Neural crest cell (in vitro differentiated cells): Measurements from ENCODE around the gene NAGA. TPM values are rescaled to one million over a fixed set of nuclear protein-coding genes. Genes with fewer than 3 reads are reported as not detected.
"Not testable (repeated sequence)": the region's sequence is repeated elsewhere in the genome, so short reads cannot be mapped to it uniquely, and the experiment has no call there.

Experiments used
- DNase-seq: peaks from one replicate; pipeline ENCODE4 v3.0.0; 2021; ENCODE audit warnings: low read depth, mixed read lengths, low spot score
- H3K27ac Mint-ChIP-seq: one replicate; pipeline ENCODE4 v1.8.0; 2021; ENCODE audit warnings: mild to moderate bottlenecking, mixed read lengths; ENCODE audit not compliant: unreplicated experiment
- H3K27me3 Mint-ChIP-seq: 2 replicates; pipeline ENCODE4 v1.8.0; 2021; ENCODE audit warnings: low read depth, mild to moderate bottlenecking, mixed read lengths
- H3K36me3 Mint-ChIP-seq: 2 replicates; pipeline ENCODE4 v1.8.0; 2021; ENCODE audit warnings: low read depth, mild to moderate bottlenecking, mixed read lengths
- H3K4me1 Mint-ChIP-seq: 2 replicates; pipeline ENCODE4 v1.8.0; 2021; ENCODE audit warnings: mixed read lengths
- H3K4me3 Mint-ChIP-seq: one replicate; pipeline ENCODE4 v1.8.0; 2021; ENCODE audit warnings: mild to moderate bottlenecking, mixed read lengths
- H3K9me3 Mint-ChIP-seq: 2 replicates; pipeline ENCODE4 v1.8.0; 2021; ENCODE audit warnings: mixed read lengths
- total RNA-seq: library from RNA; stranded (reverse); gene quantifications from 2 replicates; pipeline ENCODE4 v1.2.1, GENCODE V29; 2021
- TF ChIP-seq, protein P1 (sequence below): fragments of 200-600 bp; sonication (generic); conservative IDR thresholded peaks from 2 replicates; pipeline ENCODE4 v1.5.0; 2021; ENCODE audit warnings: antibody characterized with exemption, mild to moderate bottlenecking

NAGA gene
- total RNA-seq, 1 donor from 2014 or later: 21.4 TPM

GRCh38 chr22:42074132-42074811, 3.7 kb upstream of the NAGA start, which contains the start of gene PHETA2:
Gene PHETA2 (plus strand): TSS chr22:42074248. CDS start chr22:42077294, 3,046 bp downstream.
- H3K27me3 Mint-ChIP-seq: no peaks in the 10 kb centered on the region
- H3K9me3 Mint-ChIP-seq: no peaks in the 10 kb centered on the region
- no peak within 1 kb of the TSS for H3K27ac Mint-ChIP-seq
- no peak for DNase-seq
- peaks cover 33% of the 10 kb centered on the region for H3K4me1 Mint-ChIP-seq
- peak within 1 kb of the TSS; percentile 75 for H3K4me3 Mint-ChIP-seq
- TF ChIP-seq, protein P1, sequence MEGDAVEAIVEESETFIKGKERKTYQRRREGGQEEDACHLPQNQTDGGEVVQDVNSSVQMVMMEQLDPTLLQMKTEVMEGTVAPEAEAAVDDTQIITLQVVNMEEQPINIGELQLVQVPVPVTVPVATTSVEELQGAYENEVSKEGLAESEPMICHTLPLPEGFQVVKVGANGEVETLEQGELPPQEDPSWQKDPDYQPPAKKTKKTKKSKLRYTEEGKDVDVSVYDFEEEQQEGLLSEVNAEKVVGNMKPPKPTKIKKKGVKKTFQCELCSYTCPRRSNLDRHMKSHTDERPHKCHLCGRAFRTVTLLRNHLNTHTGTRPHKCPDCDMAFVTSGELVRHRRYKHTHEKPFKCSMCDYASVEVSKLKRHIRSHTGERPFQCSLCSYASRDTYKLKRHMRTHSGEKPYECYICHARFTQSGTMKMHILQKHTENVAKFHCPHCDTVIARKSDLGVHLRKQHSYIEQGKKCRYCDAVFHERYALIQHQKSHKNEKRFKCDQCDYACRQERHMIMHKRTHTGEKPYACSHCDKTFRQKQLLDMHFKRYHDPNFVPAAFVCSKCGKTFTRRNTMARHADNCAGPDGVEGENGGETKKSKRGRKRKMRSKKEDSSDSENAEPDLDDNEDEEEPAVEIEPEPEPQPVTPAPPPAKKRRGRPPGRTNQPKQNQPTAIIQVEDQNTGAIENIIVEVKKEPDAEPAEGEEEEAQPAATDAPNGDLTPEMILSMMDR: peak; percentile 57
- no peaks in the 10 kb centered on the region for H3K36me3 Mint-ChIP-seq

- Mint-ChIP-seq H3K4me3 (peak overlapping the region; percentile 75), H3K4me1 (peaks cover 26% of the 10 kb centered on the region), H3K27ac (no peak overlapping the region), H3K9me3 (no peaks in the 10 kb centered on the region), H3K36me3 (no peaks in the 10 kb centered on the region), H3K27me3 (no peaks in the 10 kb centered on the region)
- DNase-seq: no peak
- TF ChIP-seq, protein P1: no peak
These were observed 3.0 kb upstream of the NAGA start for GRCh38 chr22:42073621-42074041.

DNA sequence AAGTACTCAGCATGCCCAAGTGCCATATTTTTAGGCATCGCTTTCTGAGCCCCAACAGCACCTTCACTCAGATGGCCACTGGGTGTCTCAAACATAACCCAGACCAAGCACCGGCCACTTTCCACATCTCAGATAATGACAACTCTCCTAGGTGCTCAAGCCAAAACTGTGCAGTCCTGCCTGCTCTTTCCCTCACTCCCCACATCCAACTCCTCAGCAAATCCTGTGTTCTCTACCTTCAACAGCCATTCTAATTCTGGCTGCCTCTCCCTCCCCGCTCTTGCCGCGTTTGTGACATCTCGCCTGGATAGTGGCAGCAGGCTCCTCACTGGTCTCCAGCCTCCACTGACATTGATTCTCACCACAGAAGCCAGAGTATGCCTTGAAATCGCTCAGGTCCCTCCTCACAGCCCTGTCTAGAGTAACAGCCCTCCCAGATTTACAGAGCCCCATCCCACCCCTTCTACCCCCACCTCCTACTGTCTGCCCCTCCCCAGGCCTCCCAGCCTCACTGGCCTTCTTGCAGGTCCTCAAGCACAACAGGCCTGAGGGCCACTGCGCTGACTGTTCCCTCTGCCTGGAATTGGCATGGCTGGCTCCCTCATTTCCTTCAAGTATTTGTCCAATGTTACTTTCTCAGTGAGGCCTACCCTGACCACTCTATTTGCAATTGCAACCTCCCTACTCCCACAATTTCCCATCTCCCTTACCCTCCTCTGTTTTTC, 2.2 kb upstream of the NAGA start:
- TF ChIP-seq, protein P1: no peak
- Mint-ChIP-seq H3K27me3 (no peaks in the 10 kb centered on the region), H3K4me1 (peaks cover 25% of the 10 kb centered on the region), H3K36me3 (no peaks in the 10 kb centered on the region), H3K4me3 (peak overlapping the region; percentile 31), H3K9me3 (no peaks in the 10 kb centered on the region), H3K27ac (peak overlapping the region; percentile 64)
- no peak for DNase-seq

GRCh38 chr22:42071508-42071907, 896 bp upstream of the NAGA start:
- not testable (repeated sequence) for H3K27me3 Mint-ChIP-seq, H3K27ac Mint-ChIP-seq, DNase-seq, H3K9me3 Mint-ChIP-seq, H3K36me3 Mint-ChIP-seq
- Mint-ChIP-seq H3K4me1 (peaks cover 25% of the 10 kb centered on the region), H3K4me3 (peak overlapping the region; percentile 94)

DNA sequence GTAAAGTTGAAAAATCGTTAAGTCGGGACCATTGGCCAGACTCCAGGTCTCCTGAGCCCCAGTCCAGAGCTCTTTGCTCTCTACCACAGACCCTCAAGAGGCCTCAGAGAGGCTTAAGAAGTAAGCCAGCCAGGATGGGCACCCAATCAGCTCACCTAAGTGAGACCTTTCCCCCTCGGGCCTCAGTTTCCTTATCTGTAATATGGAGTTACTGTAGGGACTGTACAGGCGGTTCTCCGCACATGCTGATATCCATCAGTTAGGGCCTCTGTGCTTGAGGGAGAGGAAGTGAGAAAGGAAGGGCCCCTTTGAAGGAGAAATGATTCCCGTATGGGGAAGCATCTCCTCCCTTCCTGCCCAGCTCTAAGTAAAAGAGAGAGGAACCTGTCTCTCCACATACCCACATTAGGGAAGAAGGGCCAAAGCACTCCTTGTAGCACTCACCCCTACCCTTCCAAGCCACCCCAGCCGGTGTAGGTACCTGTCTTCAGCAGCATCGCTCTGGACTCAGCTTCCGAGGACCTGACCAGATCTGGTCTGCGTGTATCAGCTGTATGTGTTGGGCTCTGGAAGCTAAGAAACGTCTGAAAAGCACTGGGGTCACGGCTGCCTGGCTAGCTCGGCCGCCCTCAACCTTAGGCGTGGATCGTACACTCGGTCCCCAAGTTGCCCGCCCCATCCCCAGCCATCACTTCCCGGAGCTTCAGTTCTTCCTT, 653 bp downstream of the NAGA start:
- Mint-ChIP-seq H3K9me3 (no peaks in the 10 kb centered on the region), H3K27ac (peak overlapping the region; percentile 93), H3K36me3 (peaks cover 7% of the 10 kb centered on the region), H3K27me3 (no peaks in the 10 kb centered on the region), H3K4me1 (peaks cover 32% of the 10 kb centered on the region), H3K4me3 (peak overlapping the region; percentile 94)
- DNase-seq: no peak
- TF ChIP-seq, protein P1: no peak
